IMR-90 (cell line): Measurements from ENCODE around the gene PMPCA. TPM values are rescaled to one million over a fixed set of nuclear protein-coding genes. Genes with fewer than 3 reads are reported as not detected.
A peak's percentile ranks its signal among the peaks of the same experiment; 100 is the strongest.

ENCODE experiments used
- ATAC-seq: fragments of 200-7000 bp; cut with Tn5 transposase; 2 replicates; pipeline ENCODE4 v1.9.1; 2020; ENCODE audit warnings: low read depth, mild to moderate bottlenecking, moderate library complexity
- BruUV-seq: library from RNA; stranded (reverse); fragments of 400-500 nt; replicated peaks from 2 replicates; lab custom pipeline; 2021; lab: Mats Ljungman, UMichigan
- CTCF ChIA-PET: fragments of 300-600 bp; formaldehyde crosslinking; extraction: SDS; loops from one replicate; lab custom pipeline; 2021; ENCODE audit warnings: antibody characterized with exemption; lab: Yijun Ruan, JAX
- POLR2A ChIA-PET: fragments of 300-600 bp; sonication (Branson Sonifier 250); formaldehyde crosslinking; loops from one replicate; lab custom pipeline; 2022; ENCODE audit warnings: antibody characterized with exemption; ENCODE audit not compliant: unreplicated experiment; lab: Charles Lee
- DNase-seq: peaks from one replicate; pipeline ENCODE4 v3.0.0; 2013
- H2AFZ ChIP-seq: replicated peaks from 2 replicates; pipeline ENCODE3; 2013; ENCODE audit warnings: low read length, mild to moderate bottlenecking; ENCODE audit not compliant: poor library complexity
- H2AK5ac ChIP-seq: 2 replicates; pipeline ENCODE4 v1.6.1; 2013; ENCODE audit warnings: low read depth, low read length, inconsistent platforms
- H2AK9ac ChIP-seq: replicated peaks from 2 replicates; pipeline ENCODE3; 2013; ENCODE audit warnings: mild to moderate bottlenecking, low read depth, low read length, moderate library complexity; ENCODE audit not compliant: poor library complexity
- H2BK120ac ChIP-seq: 2 replicates; pipeline ENCODE4 v1.6.1; 2013; ENCODE audit warnings: low read depth, low read length, inconsistent platforms
- H2BK15ac ChIP-seq: 3 replicates; pipeline ENCODE4 v1.6.1; 2013; ENCODE audit warnings: low read depth, low read length, inconsistent platforms
- H2BK20ac ChIP-seq: 2 replicates; pipeline ENCODE4 v1.6.1; 2013; ENCODE audit warnings: low read depth, mild to moderate bottlenecking, inconsistent platforms, low read length, moderate library complexity
- H2BK5ac ChIP-seq: 2 replicates; pipeline ENCODE4 v1.6.1; 2013; ENCODE audit warnings: mild to moderate bottlenecking, low read depth, low read length, inconsistent platforms; ENCODE audit not compliant: poor library complexity, severe bottlenecking
- H3K14ac ChIP-seq: replicated peaks from 2 replicates; pipeline ENCODE4 v1.6.1; 2013; ENCODE audit warnings: low read depth, low read length, inconsistent platforms
- H3K18ac ChIP-seq: 2 replicates; pipeline ENCODE4 v1.6.1; 2013; ENCODE audit warnings: low read depth, low read length, control low read depth
- H3K23ac ChIP-seq: 2 replicates; pipeline ENCODE4 v1.6.1; 2013; ENCODE audit warnings: low read depth, low read length, inconsistent platforms
- H3K27ac ChIP-seq: 2 replicates; pipeline ENCODE4 v1.5.1; 2013; ENCODE audit warnings: mild to moderate bottlenecking, control low read depth, low read length; ENCODE audit not compliant: insufficient read depth
- H3K27me3 ChIP-seq: 2 replicates; pipeline ENCODE4 v1.6.1; 2013; ENCODE audit warnings: low read length; ENCODE audit not compliant: control insufficient read depth, insufficient read depth
- H3K36me3 ChIP-seq: 2 replicates; pipeline ENCODE4 v1.6.1; 2013; ENCODE audit warnings: low read length, mixed read lengths; ENCODE audit not compliant: control insufficient read depth, insufficient read depth
- H3K4ac ChIP-seq: 2 replicates; pipeline ENCODE4 v1.6.1; 2013; ENCODE audit warnings: low read depth, low read length, inconsistent platforms
- H3K4me1 ChIP-seq: 2 replicates; pipeline ENCODE4 v1.6.1; 2013; ENCODE audit warnings: low read length, mixed read lengths; ENCODE audit not compliant: control insufficient read depth, insufficient read depth
- H3K4me2 ChIP-seq: 2 replicates; pipeline ENCODE4 v1.6.1; 2013; ENCODE audit warnings: low read depth, mild to moderate bottlenecking, control low read depth, low read length, moderate library complexity
- H3K4me3 ChIP-seq: 2 replicates; pipeline ENCODE4 v1.5.1; 2013; ENCODE audit warnings: low read depth, mild to moderate bottlenecking, control low read depth, low read length, moderate library complexity; ENCODE audit not compliant: insufficient read depth
- H3K56ac ChIP-seq: 2 replicates; pipeline ENCODE4 v1.6.1; 2013; ENCODE audit warnings: low read length, inconsistent platforms; ENCODE audit not compliant: insufficient read depth; ENCODE audit errors: extremely low read depth
- H3K79me1 ChIP-seq, 2 experiments: 2 replicates each; pipeline ENCODE4 v1.6.1; 2013; ENCODE audit warnings: low read length in 2 of 2, inconsistent platforms in 1 of 2, low read depth in 1 of 2
- H3K9ac ChIP-seq: 2 replicates; pipeline ENCODE4 v1.6.1; 2013; ENCODE audit warnings: low read depth, low read length, control low read depth
- H3K9me1 ChIP-seq: 2 replicates; pipeline ENCODE4 v1.6.1; 2013; ENCODE audit warnings: low read length, inconsistent platforms; ENCODE audit not compliant: insufficient read depth
- H3K9me3 ChIP-seq: 2 replicates; pipeline ENCODE4 v1.6.1; 2013; ENCODE audit warnings: low read length; ENCODE audit not compliant: control insufficient read depth, insufficient read depth
- H4K20me1 ChIP-seq: 2 replicates; pipeline ENCODE4 v1.6.1; 2013; ENCODE audit warnings: low read length, inconsistent platforms; ENCODE audit not compliant: insufficient read depth
- H4K5ac ChIP-seq: 2 replicates; pipeline ENCODE4 v1.6.1; 2013; ENCODE audit warnings: mild to moderate bottlenecking, low read depth, low read length, control low read depth
- H4K8ac ChIP-seq, 2 experiments: 2 replicates each; pipeline ENCODE4 v1.6.1; 2013; ENCODE audit warnings: low read depth in 2 of 2, low read length in 2 of 2, control low read depth in 1 of 2, inconsistent platforms in 1 of 2
- H4K91ac ChIP-seq: 2 replicates; pipeline ENCODE4 v1.6.1; 2013; ENCODE audit warnings: low read depth, low read length, inconsistent platforms; ENCODE audit not compliant: insufficient read depth
- BHLHE40 ChIP-seq: fragments of 150-350 bp; IDR thresholded peaks from 2 replicates; pipeline ENCODE4 v1.6.1; 2016; ENCODE audit warnings: mild to moderate bottlenecking, low read depth, low read length
- CEBPB ChIP-seq: IDR thresholded peaks from 2 replicates; pipeline ENCODE4 v1.6.1; 2012; ENCODE audit warnings: low read depth, low read length, improper control_type of control experiment
- CHD1 ChIP-seq: IDR thresholded peaks from 2 replicates; pipeline ENCODE4 v1.6.1; 2012; ENCODE audit warnings: low read depth, low read length, improper control_type of control experiment
- CTCF ChIP-seq: conservative IDR thresholded peaks from 2 replicates; pipeline ENCODE4 v1.5.1; 2012; ENCODE audit warnings: mild to moderate bottlenecking, low read depth, low read length, improper control_type of control experiment
- ELK1 ChIP-seq: fragments of 150-350 bp; IDR thresholded peaks from 2 replicates; pipeline ENCODE4 v1.6.1; 2016; ENCODE audit warnings: low read depth, mild to moderate bottlenecking, low read length, moderate library complexity, borderline replicate concordance
- FOS ChIP-seq: fragments of 150-350 bp; IDR thresholded peaks from 2 replicates; pipeline ENCODE4 v1.6.1; 2016; ENCODE audit warnings: low read depth, low read length
- MAZ ChIP-seq: IDR thresholded peaks from 2 replicates; pipeline ENCODE4 v1.6.1; 2012; ENCODE audit warnings: low read depth, mild to moderate bottlenecking, low read length, improper control_type of control experiment, moderate library complexity, borderline replicate concordance
- MXI1 ChIP-seq: IDR thresholded peaks from 2 replicates; pipeline ENCODE4 v1.6.1; 2012; ENCODE audit warnings: low read depth, mild to moderate bottlenecking, low read length, moderate library complexity, borderline replicate concordance
- POLR2A ChIP-seq: IDR thresholded peaks from 2 replicates; pipeline ENCODE4 v1.6.1; 2012; ENCODE audit warnings: mild to moderate bottlenecking, low read depth, low read length
- RCOR1 ChIP-seq: IDR thresholded peaks from 2 replicates; pipeline ENCODE4 v1.6.1; 2012; ENCODE audit warnings: mild to moderate bottlenecking, low read length, improper control_type of control experiment; ENCODE audit not compliant: insufficient replicate concordance
- RFX5 ChIP-seq: IDR thresholded peaks from 2 replicates; pipeline ENCODE4 v1.8.0; 2012; ENCODE audit warnings: low read depth, mild to moderate bottlenecking, low read length, moderate library complexity
- USF2 ChIP-seq: fragments of 150-350 bp; IDR thresholded peaks from 2 replicates; pipeline ENCODE4 v1.6.1; 2017; ENCODE audit warnings: mild to moderate bottlenecking, antibody characterized with exemption, low read length, low read depth
- WGBS, 2 experiments: methylation state at CpG; one replicate each; pipeline versions ENCODE4 v1.1.5 to v1.1.7; 2013; ENCODE audit warnings: missing lambda C conversion rate in 2 of 2; ENCODE audit not compliant: insufficient read length in 1 of 2; ENCODE audit errors: extremely low coverage in 2 of 2; 5-methylcytosine and 5-hydroxymethylcytosine counted together
- dilution Hi-C: fragments of 300-500 bp; cut with HindIII; formaldehyde crosslinking; loops from one replicate; pipeline ENCODE4 v1.14.3; 2018; ENCODE audit warnings: low sequenced_read_pairs; ENCODE audit not compliant: unreplicated experiment
- in situ Hi-C: fragments of 300-500 bp; cut with MboI; formaldehyde crosslinking; loops from 3 replicates; pipeline ENCODE4 v1.14.3; 2019; ENCODE audit warnings: low sequenced_read_pairs, inconsistent platforms, mixed read lengths
- intact Hi-C: fragments of 100-400 bp; cut with micrococcal nuclease; formaldehyde crosslinking; loops from 2 replicates; pipeline ENCODE4 v1.10.0; 2022
- polyA plus RNA-seq, 3 experiments: library from polyadenylated mRNA; depleted of rRNA; stranded (reverse); fragments of >200 nt; gene quantifications; 2 replicates each; pipeline ENCODE4 v1.2.3, GENCODE V29; 2012; ENCODE audit warnings: low replicate concordance in 1 of 3
- total RNA-seq: library from RNA; depleted of rRNA; stranded (reverse); fragments of >200 nt; gene quantifications from 2 replicates; pipeline ENCODE4 v1.2.3, GENCODE V29; 2012

The PMPCA gene
- total and polyA plus RNA-seq, 2 of the 4 experiments (the other 2 are of a cell fraction) = 62.6 to 95.8 TPM

DNA sequence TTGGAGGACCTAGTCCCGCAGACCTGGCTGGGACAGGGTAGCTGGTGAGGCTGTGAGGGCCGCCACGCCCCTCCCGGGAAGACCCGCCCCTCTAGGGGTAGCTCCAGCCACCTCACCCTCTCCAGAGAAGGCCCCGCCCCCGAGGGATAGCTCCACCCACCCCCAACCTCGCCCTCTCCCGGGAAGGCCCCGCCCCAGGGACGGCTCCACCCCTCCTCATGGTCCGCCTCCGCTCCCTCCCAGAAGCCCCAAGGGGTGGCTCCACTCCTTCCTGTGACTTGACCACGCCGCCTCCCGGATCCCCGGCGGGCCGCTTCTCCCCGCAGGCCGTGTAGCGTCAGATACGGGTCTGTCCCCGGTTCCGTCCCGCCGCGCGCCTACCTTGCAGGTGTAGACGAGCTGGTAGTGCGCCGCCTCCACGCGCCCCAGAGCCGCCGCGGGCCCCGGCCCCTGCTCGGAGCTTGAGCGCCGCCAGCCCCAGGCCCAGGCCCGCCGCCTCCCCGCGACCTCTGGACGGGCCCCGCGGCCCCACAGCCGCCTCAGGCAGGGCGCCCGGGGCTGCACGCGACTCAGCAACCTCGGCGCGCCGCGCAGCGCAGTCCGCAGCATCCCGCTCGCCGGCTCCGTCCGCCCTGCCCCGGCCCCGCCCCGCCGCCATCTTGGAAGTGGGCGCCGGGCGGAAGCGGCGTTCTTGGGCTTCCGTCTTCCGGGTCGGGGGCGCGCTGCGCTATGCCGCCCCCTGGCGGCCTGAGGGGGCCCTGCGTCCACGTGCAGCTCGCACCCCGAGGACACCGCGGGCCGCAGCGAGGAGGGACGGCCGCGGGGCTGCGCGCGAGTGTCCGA is 47.1 kb upstream of the PMPCA start, which contains the start of gene DNLZ:
DNLZ (minus strand) TSS at position 639 of the 843 bp plus-strand sequence; CDS start at position 609, 30 bp downstream.
- CTCF ChIA-PET = interaction anchor here (0.9 to 1.6 kb wide), 5 partner anchors 9 to 51 kb away, joined by 3 to 8 read pairs (median 3); no protein-coding TSS in a partner anchor
- in situ Hi-C loops (no loop called here), intact Hi-C loops (loop anchor here (1.0 kb wide), 1 partner anchor 51 kb away; no protein-coding TSS in a partner anchor), dilution Hi-C loops (no loop called here)
- peak within 1 kb of the TSS; percentile 76 for H3K9ac ChIP-seq
- H4K20me1 ChIP-seq = no peaks in the 10 kb centered on the region; the same call in 1 of the 2 replicates
- H3K4me1 ChIP-seq = peaks cover 29% of the 10 kb centered on the region
- H3K4ac ChIP-seq = peak within 1 kb of the TSS; percentile 94
- H3K79me1 ChIP-seq = peaks cover 3 to 31% of the 10 kb centered on the region in 2 experiments; a peak in 3 of 4 replicates
- H3K27ac ChIP-seq = peak within 1 kb of the TSS; percentile 83
- H2AFZ ChIP-seq = peak within 1 kb of the TSS; percentile 96
- H2AK5ac ChIP-seq = peak within 1 kb of the TSS; percentile 99
- POLR2A ChIA-PET = interaction anchor here (0.5 to 0.8 kb wide), 5 partner anchors 34 to 51 kb away, joined by 3 to 4 read pairs (median 3); partner anchors contain the start of gene GPSM1
- WGBS, 2 experiments = 1% methylated on average over 32 of the region's 97 CpGs; no CpG with 5 or more reads in 1 of the 2 experiments
- H3K23ac ChIP-seq = peak within 1 kb of the TSS; percentile 8; the same call in 1 of the 2 replicates
- H3K4me3 ChIP-seq = peak within 1 kb of the TSS; percentile 85
- H3K14ac ChIP-seq = peak within 1 kb of the TSS; percentile 96
- peak; percentile 91 for DNase-seq
- H3K18ac ChIP-seq = no peak within 1 kb of the TSS
- peak within 1 kb of the TSS; percentile 84 for H4K91ac ChIP-seq
- peak within 1 kb of the TSS; percentile 56; the same call in 1 of the 3 replicates for H2BK15ac ChIP-seq
- no TSS peak for BruUV-seq
- peaks cover 7% of the 10 kb centered on the region; the same call in 1 of the 2 replicates for H3K36me3 ChIP-seq
- H2AK9ac ChIP-seq = peak within 1 kb of the TSS; percentile 100
- H2BK120ac ChIP-seq = peak within 1 kb of the TSS; percentile 72
- peak within 1 kb of the TSS; percentile 4; the same call in 1 of the 2 replicates for H2BK20ac ChIP-seq
- H4K5ac ChIP-seq = peak within 1 kb of the TSS; percentile 80
- H4K8ac ChIP-seq = peak within 1 kb of the TSS; percentile 81 to 87
- peak within 1 kb of the TSS; percentile 84 for H2BK5ac ChIP-seq
- ATAC-seq = peak; percentile 90
- peaks cover 6% of the 10 kb centered on the region for H3K9me1 ChIP-seq
- H3K9me3 ChIP-seq = no peaks in the 10 kb centered on the region
- peak within 1 kb of the TSS; percentile 76 for H3K56ac ChIP-seq
- no peaks in the 10 kb centered on the region for H3K27me3 ChIP-seq
- peak within 1 kb of the TSS; percentile 90 for H3K4me2 ChIP-seq
- TF ChIP-seq POLR2A (peak; percentile 75), CEBPB (no peak), RCOR1 (peak; percentile 22), MXI1 (peak; percentile 71), USF2 (peak; percentile 55; the same call in 1 of the 2 replicates), ELK1 (no peak), FOS (no peak), MAZ (peak; percentile 83), CTCF (peak; percentile 98), CHD1 (no peak), BHLHE40 (peak; percentile 98), RFX5 (no peak)
